A673 (cell line): Measurements from ENCODE around the gene PUM1. TPM values are rescaled to one million over a fixed set of nuclear protein-coding genes. Genes with fewer than 3 reads are reported as not detected.

Source experiments
- BruUV-seq: library from RNA; stranded (reverse); fragments of 400-500 nt; replicated peaks from 2 replicates; lab custom pipeline; 2021; lab: Mats Ljungman, UMichigan
- CTCF ChIA-PET: fragments of 300-600 bp; sonication (Branson Sonifier 250); formaldehyde crosslinking; loops from one replicate; lab custom pipeline; 2022; ENCODE audit warnings: antibody characterized with exemption; lab: Charles Lee
- POLR2A ChIA-PET: fragments of 300-600 bp; sonication (Branson Sonifier 250); formaldehyde crosslinking; loops from one replicate; lab custom pipeline; 2022; ENCODE audit warnings: antibody characterized with exemption; ENCODE audit not compliant: low non-redundant PET; lab: Charles Lee
- DNase-seq: peaks from one replicate; pipeline ENCODE4 v3.0.0-alpha.2; 2015; ENCODE audit warnings: low spot score
- H3K27ac ChIP-seq: fragments of 200-600 bp; sonication (generic); 2 replicates; pipeline ENCODE4 v1.5.1; 2016; ENCODE audit warnings: mixed run types, low read depth, mild to moderate bottlenecking, mixed read lengths, antibody characterized with exemption, low read length; ENCODE audit not compliant: poor library complexity, severe bottlenecking
- H3K27me3 ChIP-seq: fragments of 200-600 bp; sonication (generic); replicated peaks from 2 replicates; pipeline ENCODE4 v1.6.1; 2017; ENCODE audit warnings: mixed run types, low read depth, mild to moderate bottlenecking, mixed read lengths, antibody characterized with exemption, low read length; ENCODE audit not compliant: insufficient read depth, poor library complexity
- H3K36me3 ChIP-seq: fragments of 200-600 bp; sonication (generic); 2 replicates; pipeline ENCODE4 v1.6.1; 2016; ENCODE audit warnings: mixed run types, mild to moderate bottlenecking, mixed read lengths, antibody characterized with exemption, low read length; ENCODE audit not compliant: insufficient read depth, poor library complexity, severe bottlenecking
- H3K4me1 ChIP-seq: fragments of 200-600 bp; sonication (generic); 2 replicates; pipeline ENCODE4 v1.6.1; 2017; ENCODE audit warnings: mixed run types, mild to moderate bottlenecking, mixed read lengths, antibody characterized with exemption, low read length; ENCODE audit not compliant: insufficient read depth, poor library complexity, severe bottlenecking
- H3K4me3 ChIP-seq: fragments of 200-600 bp; sonication (generic); 2 replicates; pipeline ENCODE4 v1.5.1; 2016; ENCODE audit warnings: low read depth, mixed run types, mild to moderate bottlenecking, mixed read lengths, low read length; ENCODE audit not compliant: poor library complexity, severe bottlenecking
- H3K9me3 ChIP-seq: fragments of 200-600 bp; sonication (generic); 2 replicates; pipeline ENCODE4 v1.6.1; 2016; ENCODE audit warnings: mixed run types, low read depth, mild to moderate bottlenecking, mixed read lengths, antibody characterized with exemption, low read length; ENCODE audit not compliant: poor library complexity, severe bottlenecking
- EZH2 ChIP-seq: fragments of 200-600 bp; sonication (generic); IDR thresholded peaks from 2 replicates; pipeline ENCODE4 v1.6.1; 2017; ENCODE audit warnings: borderline replicate concordance, low read depth, mild to moderate bottlenecking, mixed read lengths, antibody characterized with exemption, low read length; ENCODE audit not compliant: poor library complexity, severe bottlenecking
- intact Hi-C: fragments of 100-400 bp; cut with micrococcal nuclease; formaldehyde crosslinking; loops from one replicate; pipeline ENCODE4 v1.10.0; 2022; ENCODE audit not compliant: unreplicated experiment
- total RNA-seq: library from RNA; stranded (reverse); gene quantifications from 2 replicates; pipeline ENCODE4 v1.2.3, GENCODE V29; 2021
- TF ChIP-seq, protein P1 (sequence below): fragments of 300-800, 200-600 bp; sonication (generic); conservative IDR thresholded peaks from 2 replicates; pipeline ENCODE4 v1.5.1; 2017; ENCODE audit warnings: low read depth, mild to moderate bottlenecking, antibody characterized with exemption, low read length, moderate library complexity, mixed read lengths

Gene PUM1
- total RNA-seq, 1 experiment from 2014 or later: 138 TPM

GRCh38 chr1:30957560-30958222 lies 107.8 kb downstream of the PUM1 start:
- H3K36me3 ChIP-seq: peaks cover 85% of the 10 kb centered on the region

GRCh38 chr1:30955448-30956015 lies 110.0 kb downstream of the PUM1 start:
- no TSS peak for BruUV-seq
- peaks cover 85% of the 10 kb centered on the region for H3K36me3 ChIP-seq
- no peak for DNase-seq
- no peaks in the 10 kb centered on the region for H3K27me3 ChIP-seq
- no peaks in the 10 kb centered on the region for H3K4me1 ChIP-seq
- no peak for TF ChIP-seq EZH2
- TF ChIP-seq, protein P1, sequence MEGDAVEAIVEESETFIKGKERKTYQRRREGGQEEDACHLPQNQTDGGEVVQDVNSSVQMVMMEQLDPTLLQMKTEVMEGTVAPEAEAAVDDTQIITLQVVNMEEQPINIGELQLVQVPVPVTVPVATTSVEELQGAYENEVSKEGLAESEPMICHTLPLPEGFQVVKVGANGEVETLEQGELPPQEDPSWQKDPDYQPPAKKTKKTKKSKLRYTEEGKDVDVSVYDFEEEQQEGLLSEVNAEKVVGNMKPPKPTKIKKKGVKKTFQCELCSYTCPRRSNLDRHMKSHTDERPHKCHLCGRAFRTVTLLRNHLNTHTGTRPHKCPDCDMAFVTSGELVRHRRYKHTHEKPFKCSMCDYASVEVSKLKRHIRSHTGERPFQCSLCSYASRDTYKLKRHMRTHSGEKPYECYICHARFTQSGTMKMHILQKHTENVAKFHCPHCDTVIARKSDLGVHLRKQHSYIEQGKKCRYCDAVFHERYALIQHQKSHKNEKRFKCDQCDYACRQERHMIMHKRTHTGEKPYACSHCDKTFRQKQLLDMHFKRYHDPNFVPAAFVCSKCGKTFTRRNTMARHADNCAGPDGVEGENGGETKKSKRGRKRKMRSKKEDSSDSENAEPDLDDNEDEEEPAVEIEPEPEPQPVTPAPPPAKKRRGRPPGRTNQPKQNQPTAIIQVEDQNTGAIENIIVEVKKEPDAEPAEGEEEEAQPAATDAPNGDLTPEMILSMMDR: no peak
- no peak overlapping the region for H3K4me3 ChIP-seq
- intact Hi-C loops: no loop called here
- ChIA-PET CTCF (no interaction called here), POLR2A (no interaction called here)
- H3K27ac ChIP-seq: no peak overlapping the region
- H3K9me3 ChIP-seq: no peaks in the 10 kb centered on the region

More at GRCh38 chr1:30957560-30958222, 107.8 kb downstream of the PUM1 start:
- Histone ChIP-seq H3K27me3 (no peaks in the 10 kb centered on the region), H3K9me3 (no peaks in the 10 kb centered on the region), H3K4me3 (no peak overlapping the region), H3K4me1 (no peaks in the 10 kb centered on the region), H3K27ac (no peak overlapping the region)
- ChIA-PET POLR2A (no interaction called here), CTCF (no interaction called here)
- intact Hi-C loops: no loop called here
- BruUV-seq: no TSS peak
- no peak for DNase-seq
- no peak for TF ChIP-seq EZH2
- TF ChIP-seq, protein P1: no peak

DNA sequence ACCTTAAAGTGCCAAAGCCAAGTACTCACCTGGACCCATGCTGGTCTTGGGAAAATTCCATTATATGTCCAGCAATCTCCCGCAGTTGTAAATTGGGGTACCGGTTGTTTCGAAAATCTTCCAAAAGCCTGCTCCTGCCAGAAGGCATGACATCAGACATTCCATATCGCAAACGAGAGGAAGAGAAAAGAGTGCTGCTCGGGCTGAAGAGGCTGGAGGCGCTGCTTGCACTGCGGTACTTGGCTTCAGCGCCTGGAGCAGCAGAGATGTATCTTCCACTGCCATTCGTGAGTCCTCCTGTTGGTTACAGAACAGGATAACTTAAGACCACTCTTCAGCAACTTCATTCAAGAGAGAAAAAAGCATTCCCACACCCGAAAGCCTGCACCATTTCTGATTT lies 111.8 kb downstream of the PUM1 start:
- CTCF ChIA-PET: no interaction called here
- TF ChIP-seq, protein P1: no peak
- TF ChIP-seq EZH2: no peak
- BruUV-seq: no TSS peak
- Histone ChIP-seq H3K9me3 (no peaks in the 10 kb centered on the region), H3K27me3 (no peaks in the 10 kb centered on the region), H3K4me3 (no peak overlapping the region), H3K27ac (no peak overlapping the region), H3K4me1 (no peaks in the 10 kb centered on the region), H3K36me3 (peaks cover 84% of the 10 kb centered on the region)
- DNase-seq: no peak
- intact Hi-C loops: no loop called here
- POLR2A ChIA-PET: no interaction called here
